ENCODE measurements around the gene OR51V1.
"Not testable (repeated sequence)": the region's sequence is repeated elsewhere in the genome, so short reads cannot be mapped to it uniquely, and the experiment has no call there.

- not testable (repeated sequence) for TF ChIP-seq EZH2, CTCF, EZH2phosphoT487 (IDR thresholded peaks at IDR 0.05)
Measured at GRCh38 chr11:5161045-5161444, 39.4 kb downstream of the OR51V1 start.
